ENCODE data around the gene ZNF672.
"Not testable (repeated sequence)": the region's sequence is repeated elsewhere in the genome, so short reads cannot be mapped to it uniquely, and the experiment has no call there.

ZNF672 gene

GRCh38 chr1:248813546-248813945, 24.5 kb upstream of the ZNF672 start:
- no peak for DNase-seq

DNA sequence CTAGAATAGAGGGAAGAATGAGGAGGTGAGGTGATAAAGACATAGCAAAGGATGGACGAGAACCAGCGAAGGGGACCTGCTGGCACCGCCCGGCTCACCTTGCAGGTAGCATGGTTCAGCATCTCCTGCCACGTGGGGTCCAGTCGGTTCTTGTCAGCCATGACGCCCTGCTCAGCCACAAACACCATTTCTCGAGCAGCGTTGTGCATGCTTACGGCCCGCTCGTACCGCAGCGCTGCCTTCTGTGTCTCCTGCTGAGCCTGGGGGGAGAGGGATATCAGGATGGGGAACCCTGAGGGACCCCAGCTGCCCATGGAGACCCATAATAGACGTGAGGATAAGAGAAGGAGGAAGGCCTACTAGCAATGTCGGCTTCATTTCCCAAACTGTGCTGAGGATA, 23.7 kb upstream of the ZNF672 start:
- no peak for DNase-seq

DNA sequence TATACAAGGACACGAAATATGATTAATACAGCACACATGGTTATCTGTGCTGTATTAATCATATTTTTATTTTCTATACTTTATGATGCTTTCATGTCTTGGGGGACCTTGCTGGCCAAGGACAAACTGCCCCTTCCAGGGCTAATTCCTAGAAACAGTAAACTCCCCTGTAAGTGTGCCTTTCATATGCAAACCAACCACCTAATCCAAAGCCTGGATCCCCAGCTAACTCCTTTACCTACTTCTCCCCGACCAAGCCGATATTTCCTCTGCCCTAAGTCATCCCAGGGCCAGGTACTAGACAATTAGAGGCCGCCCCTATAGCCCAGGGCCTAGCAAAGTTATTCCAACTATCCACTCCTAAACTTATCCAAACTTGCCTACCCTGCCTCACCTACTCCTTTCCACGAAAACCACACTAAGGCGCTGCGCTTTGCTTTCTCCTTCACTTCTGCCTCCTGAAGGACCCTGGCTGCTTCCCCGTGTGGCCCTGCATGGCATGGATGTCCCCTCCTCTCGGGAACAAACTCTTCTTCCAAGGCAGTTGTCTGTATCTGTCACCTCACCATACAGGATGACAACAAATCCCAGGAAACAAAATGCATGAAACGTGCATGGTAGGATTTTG, 22.5 kb upstream of the ZNF672 start:
- no peak for DNase-seq

DNA sequence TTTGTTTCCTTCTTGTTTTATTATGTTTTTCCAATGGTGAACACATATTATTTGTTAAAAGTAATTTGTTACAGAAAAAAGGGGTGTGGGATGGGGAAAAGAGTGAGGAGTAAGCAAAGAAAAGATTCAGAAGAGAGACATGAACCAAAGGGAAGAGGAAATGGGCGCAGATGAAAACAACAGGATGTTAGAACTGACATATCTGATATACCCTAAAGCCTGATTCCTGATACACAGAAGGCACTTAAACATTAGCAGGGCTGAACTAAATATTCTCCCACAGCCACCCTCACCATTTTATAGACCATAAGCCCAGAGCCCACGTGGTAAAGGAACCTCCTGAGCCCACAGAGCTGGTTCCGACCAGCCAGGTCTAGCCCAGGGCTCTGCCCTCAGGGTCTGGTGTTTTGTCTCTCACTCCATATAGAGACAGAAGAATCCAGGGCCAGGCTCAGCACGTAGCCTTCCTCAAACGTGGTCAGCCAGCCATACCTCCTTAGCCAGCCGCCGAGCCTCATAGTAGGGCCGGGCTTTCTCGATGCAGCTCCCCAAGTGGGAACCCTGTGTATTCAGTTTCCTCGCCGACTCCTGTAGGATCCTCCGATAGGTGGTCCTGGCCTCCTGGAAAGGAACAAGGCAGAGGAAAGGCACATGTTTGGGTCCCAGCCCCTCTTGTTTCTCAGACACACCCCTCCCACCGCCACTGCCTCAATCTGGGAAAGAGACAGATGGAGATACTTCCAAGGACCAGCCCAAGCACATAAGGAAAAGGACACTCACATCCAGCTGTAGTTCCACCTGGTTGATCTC, 21.8 kb upstream of the ZNF672 start:
- no peak for DNase-seq

DNA sequence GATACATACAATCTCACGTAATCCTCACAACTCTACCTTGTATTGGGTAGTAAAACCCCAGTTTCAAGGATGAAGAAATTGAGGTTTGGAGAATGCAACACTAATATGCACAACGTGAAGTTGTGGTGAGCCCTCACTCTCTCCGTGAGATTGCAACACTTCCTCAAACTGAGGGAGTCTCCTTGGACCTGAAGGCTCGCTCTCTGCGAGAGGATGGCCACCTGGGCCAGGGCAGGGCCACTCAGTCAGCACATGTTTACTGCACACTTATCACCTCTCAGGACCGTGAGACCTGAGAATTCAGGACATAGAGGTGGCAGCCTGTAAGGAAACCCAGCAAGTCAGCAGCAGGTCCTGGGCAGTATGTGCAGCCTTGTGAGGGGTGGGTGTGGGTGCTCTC, 21.0 kb upstream of the ZNF672 start:
- DNase-seq, result no peak

- no peak for DNase-seq
Measured at GRCh38 chr1:248818505-248819374, 19.3 kb upstream of the ZNF672 start.

- DNase-seq, result no peak
Measured at GRCh38 chr1:248820041-248820585, 17.9 kb upstream of the ZNF672 start.

DNA sequence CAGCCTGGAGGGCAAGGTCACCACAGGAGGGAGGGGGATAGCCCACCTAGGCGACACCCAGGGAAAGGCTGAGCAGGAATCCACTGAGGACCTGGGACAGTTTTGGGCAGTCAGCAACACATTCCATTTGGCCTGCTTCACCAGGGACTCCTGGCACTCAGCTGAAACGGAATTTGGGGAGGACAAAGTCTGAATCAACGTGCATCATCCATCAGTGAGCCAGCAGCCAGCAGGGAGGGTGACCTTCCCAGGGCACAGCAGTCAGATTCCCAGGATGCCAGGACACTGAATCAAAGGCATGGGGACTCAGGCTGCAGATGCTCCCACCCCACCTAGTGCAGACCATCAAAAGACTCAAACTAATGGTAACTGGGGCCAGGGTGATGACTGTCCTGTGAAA, 16.9 kb upstream of the ZNF672 start:
- DNase-seq, result no peak

- no peak for DNase-seq
Measured at GRCh38 chr1:248821641-248822040, 16.4 kb upstream of the ZNF672 start.

DNA sequence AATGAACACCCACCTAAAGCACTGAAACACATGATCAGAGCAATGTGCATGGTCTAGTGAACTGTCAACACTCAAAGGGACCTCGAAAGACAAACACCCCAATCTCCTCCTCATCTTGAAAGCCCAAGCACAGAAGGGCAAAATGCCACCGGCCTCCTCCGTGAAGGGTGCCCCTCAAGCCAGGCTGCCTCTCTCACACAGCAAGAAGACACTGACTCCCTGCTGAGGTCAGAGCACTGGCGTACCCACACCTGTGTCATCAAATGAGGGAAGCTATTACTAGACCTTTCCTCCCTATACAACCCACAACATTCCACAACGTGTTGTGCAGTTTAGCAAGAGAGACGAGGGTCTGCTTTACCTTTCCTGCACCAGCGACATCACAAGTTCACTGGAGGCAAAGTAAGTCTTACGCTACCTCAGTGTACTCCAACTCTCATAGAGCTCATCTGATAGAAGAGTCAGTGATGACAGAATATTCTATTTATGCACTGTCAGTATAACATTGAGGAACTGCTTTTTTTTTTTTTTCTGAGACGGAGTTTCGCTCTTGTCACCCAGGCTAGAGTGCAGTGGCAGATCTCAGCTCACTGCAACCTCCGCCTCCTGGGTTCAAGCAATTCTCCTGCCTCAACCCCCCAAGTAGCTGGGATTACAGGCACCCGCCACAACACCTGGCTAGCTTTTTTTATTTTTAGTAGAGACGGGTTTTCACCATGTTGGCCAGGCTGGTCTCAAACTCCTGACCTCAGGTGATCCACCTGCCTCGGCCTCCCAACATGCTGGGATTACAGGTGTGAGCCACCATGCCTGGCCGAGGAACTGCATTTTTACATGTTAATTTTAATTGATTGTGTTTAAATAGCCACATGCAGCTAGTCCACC, 15.6 kb upstream of the ZNF672 start:
- DNase-seq, result no peak

GRCh38 chr1:248823517-248824001, 14.5 kb upstream of the ZNF672 start:
- no peak for DNase-seq

DNA sequence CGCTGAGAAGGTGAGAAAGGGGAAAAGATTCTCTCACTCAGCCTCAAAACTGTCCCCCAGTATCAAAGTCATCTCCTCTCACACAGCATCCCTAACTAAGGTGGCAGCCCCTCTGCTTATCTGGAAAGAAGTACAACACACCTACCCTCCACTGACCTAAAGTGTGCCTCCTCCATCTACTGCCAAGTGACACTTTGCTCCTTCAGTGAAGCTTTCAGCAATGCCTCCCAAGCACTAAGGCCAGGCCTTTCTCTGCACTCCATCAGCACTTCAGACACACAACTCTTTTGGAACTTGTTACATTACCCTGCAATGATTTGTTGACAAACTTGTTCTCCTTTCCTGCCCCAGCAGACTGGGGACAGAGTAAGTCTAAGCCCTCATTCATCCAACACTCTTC, 13.7 kb upstream of the ZNF672 start:
- no peak for DNase-seq

DNA sequence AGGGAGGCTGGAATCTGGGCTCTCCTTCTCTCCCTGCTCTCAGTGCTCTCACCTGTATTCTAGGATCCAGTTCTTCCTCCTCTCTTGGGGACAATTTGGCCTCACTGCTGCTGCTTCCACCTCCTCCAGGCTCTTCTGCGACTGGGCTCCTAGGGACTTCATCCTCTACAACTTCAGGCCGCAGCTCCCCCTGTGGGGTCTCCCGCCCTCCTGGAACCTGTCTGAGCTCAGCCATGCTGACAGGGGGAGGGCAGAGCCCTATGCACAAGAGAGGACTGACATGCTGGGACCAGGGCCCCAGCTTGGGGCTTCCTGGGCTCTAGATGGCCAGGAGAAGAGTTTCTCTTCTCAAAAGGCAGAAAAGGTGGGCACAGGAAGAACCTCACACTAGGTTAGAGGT, 13.3 kb upstream of the ZNF672 start:
- DNase-seq, result no peak

- no peak for DNase-seq
Measured at GRCh38 chr1:248825136-248825535, 12.9 kb upstream of the ZNF672 start.

- peak in 1 of 2 experiments; percentile 12 for DNase-seq
Measured at GRCh38 chr1:248825573-248825908, 12.5 kb upstream of the ZNF672 start.

DNA sequence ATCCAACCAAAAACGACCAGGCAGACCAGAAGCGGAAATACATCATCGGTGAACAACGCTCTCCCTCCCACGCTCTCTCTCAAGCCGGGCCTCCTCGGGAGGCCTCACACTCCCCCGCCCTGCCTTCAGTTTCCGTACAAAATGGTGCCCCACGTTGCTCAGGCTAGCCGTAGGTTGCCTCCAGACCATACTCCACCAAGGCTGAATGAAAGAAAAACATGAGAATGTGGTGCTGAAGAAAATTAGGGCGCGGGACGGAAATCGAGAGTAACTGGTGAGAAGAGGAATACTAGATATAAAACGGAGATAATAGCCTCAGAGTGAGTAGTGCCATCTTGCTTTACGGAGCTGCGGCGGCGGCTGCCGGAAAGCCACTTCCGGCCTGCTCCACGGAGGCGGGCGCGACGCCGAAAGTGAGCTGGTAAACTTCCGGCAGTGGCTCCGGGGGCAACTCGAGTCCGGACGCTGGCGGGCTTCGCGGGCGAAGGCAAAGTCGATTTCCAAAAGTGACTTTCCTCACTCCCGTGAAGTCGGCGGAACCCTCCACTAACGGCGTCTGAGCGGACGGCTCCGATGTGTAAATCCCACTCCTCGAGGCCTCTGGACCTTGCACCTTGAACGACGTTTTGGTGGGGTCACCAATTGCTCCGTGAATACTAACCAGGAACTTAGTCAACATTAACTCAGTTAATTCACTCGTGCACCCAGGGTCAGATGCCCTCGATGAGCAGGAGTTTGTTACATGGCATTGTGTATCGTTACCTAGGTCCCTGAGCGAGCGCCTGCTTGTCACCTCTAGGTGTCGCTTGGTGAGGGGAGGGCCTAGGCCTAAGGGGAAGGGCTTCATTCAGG, 11.9 kb upstream of the ZNF672 start, which contains the start of gene SH3BP5L:
Gene SH3BP5L, minus strand, starts transcription at position 7 of the 852 bp plus-strand sequence. CDS start 980 bp downstream, outside the sequence.
- peak; percentile 88 to 90 for DNase-seq

DNA sequence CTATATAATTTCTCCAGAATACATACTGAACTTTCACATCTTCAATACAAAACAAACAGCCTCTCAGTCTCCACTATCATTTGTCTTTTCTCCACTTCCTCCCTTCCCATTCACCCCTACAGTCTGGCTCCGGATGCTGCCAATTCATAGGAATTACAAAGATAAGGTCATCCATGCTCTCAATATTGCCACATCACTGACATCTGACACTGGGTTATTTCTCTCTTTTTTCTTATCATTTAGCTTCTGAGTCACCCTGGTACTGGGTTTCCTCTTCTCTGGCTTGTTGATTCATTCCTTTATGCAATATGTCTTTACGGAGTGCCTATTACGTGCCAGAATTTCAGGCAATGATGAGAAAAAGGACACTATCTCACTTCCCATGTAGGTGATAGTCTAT, 9.2 kb upstream of the ZNF672 start:
- no peak for DNase-seq

- not testable (repeated sequence) for DNase-seq
Measured at GRCh38 chr1:248830718-248831017, 7.4 kb upstream of the ZNF672 start.

DNA sequence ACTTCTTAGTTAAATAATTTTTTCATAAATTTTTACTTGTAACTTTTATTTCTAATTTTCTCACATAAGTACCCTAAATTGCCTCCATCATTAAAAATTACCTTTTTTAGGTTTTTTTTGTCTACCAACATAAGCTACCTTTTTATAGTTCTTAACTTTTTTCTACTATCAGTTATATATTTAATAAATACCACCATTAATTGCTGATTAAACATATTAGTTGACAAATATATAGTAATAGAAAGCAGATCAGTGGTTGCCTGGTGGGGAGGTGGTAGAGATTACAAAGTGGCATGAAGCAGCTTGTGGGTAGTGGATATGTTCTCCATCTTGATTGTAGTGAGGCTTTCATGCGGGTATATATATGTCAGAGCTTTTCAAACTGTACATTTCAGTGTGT, 6.2 kb upstream of the ZNF672 start:
- no peak for DNase-seq

- no peak for DNase-seq
Measured at GRCh38 chr1:248834343-248834940, 3.6 kb upstream of the ZNF672 start.
